ENCODE data around the gene TMED1.

Gene TMED1

DNA sequence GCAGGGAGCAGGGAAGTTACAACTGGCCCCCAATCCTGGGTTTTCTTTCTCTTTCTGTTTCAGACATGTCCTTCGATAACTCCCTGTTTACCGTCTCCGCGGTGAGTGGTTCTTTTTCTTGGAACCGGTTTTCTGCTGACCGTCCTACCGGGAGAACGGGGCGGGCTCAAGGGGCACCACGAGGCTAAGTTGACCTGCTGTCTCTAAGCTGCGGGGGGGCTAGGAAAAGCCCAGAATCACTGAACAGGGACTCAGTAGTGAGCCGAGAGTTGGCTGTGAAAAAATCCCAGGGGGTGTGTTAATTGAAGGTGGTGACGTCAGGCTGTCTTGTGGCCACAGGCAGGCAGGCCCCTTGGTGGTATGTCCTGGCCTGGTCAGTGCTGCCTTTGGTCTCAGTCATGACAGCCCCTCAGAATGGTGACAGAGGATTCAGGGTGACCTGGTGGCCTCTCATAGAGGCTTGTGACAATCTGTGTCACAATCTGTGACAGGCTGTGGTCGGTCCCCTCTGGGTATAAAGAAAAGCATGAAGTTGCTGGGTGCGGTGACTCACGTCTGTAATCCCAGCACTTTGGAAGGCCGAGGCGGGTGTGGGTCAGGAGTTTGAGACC lies 27.2 kb upstream of the TMED1 start:
- peak overlapping the region; percentile 36 for H2AFZ ChIP-seq (ENCODE audit: low read depth, low read length)
- H3K23ac ChIP-seq (ENCODE audit: low read length in 2 of 2): no peak overlapping the region
- H3K4me3 ChIP-seq (ENCODE audit: insufficient read depth in 1 of 2, low read depth in 1 of 2, low read length in 2 of 2): peak overlapping the region in 1 of 2 experiments; percentile 43

DNA sequence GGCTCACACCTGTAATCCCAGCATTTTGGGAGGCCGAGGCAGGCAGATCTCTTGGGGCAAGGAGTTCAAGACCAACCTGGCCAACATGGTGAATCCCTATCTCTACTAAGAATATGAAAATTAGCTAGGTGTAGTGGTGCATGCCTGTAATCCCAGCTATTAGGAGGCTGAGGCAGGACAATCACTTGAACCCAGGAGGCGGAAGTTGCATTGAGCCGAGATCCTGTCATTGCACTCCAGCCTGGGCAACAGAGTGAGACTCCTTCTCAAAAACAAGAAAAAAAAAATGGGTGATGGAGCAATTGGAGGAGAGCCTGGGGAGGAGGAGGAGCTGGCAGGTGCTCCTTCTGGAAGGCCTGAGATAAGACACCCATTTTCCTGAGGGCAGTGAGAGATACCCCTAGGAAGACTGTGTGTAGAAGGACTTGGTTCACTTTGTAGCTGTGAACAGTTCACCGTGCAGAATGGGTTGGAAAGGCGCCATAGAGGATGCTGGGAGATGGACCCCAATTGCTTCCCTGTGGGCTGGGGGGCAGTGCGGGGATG lies 26.6 kb upstream of the TMED1 start:
- Histone ChIP-seq H2BK12ac (ENCODE audit: low read length in 2 of 2) (no peak overlapping the region), H3K9ac (ENCODE audit: low read length) (peak overlapping the region; percentile 69), H3K4me1 (ENCODE audit: control insufficient read depth, insufficient read depth, low read depth, low read length) (peaks cover 9% of the 10 kb centered on the region), H2AK5ac (ENCODE audit: low read length, severe bottlenecking) (no peak overlapping the region), H3K4me2 (ENCODE audit: low read length, poor library complexity, severe bottlenecking) (peak overlapping the region; percentile 26), H3K18ac (ENCODE audit: low read depth in 1 of 2, low read length in 2 of 2) (no peak overlapping the region), H2BK120ac (ENCODE audit: low read depth, low read length) (no peak overlapping the region), H2BK15ac (ENCODE audit: low read depth, poor library complexity, severe bottlenecking) (no peak overlapping the region), H3K79me1 (replicated peaks; ENCODE audit: low read length, poor library complexity, severe bottlenecking) (no peaks in the 10 kb centered on the region), H3K27ac (ENCODE audit: low read length, poor library complexity, severe bottlenecking) (no peak overlapping the region), H3K9me3 (ENCODE audit: control insufficient read depth, low read length) (no peaks in the 10 kb centered on the region), H3K4me3 (ENCODE audit: insufficient read depth in 1 of 2, low read depth in 1 of 2, low read length in 2 of 2) (peak overlapping the region in 1 of 2 experiments; percentile 43), H3K14ac (ENCODE audit: low read length in 2 of 2) (no peak overlapping the region), H2AFZ (ENCODE audit: low read depth, low read length) (peak overlapping the region; percentile 36), H3K27me3 (ENCODE audit: control insufficient read depth in 1 of 2, insufficient read depth in 1 of 2, low read length in 2 of 2) (no peaks in the 10 kb centered on the region), H4K91ac (ENCODE audit: low read length) (no peak overlapping the region), H2BK5ac (ENCODE audit: low read depth, low read length, poor library complexity, severe bottlenecking) (no peak overlapping the region), H3K23ac (ENCODE audit: low read length in 2 of 2) (no peak overlapping the region), H4K8ac (ENCODE audit: low read length) (no peak overlapping the region), H3K36me3 (ENCODE audit: control insufficient read depth in 1 of 2, insufficient read depth in 2 of 2, low read depth in 1 of 2, low read length in 2 of 2) (no peaks in the 10 kb centered on the region), H3K4ac (ENCODE audit: low read depth in 1 of 2, low read length in 2 of 2) (no peak overlapping the region)
- no peak for DNase-seq
- 89% methylated on average over 6 of the region's 6 CpGs for WGBS

More for the DNA sequence above, 27.2 kb upstream of the TMED1 start:
- Histone ChIP-seq H3K27me3 (ENCODE audit: control insufficient read depth in 1 of 2, insufficient read depth in 1 of 2, low read length in 2 of 2) (no peaks in the 10 kb centered on the region), H3K79me1 (replicated peaks; ENCODE audit: low read length, poor library complexity, severe bottlenecking) (no peaks in the 10 kb centered on the region), H3K9ac (ENCODE audit: low read length) (peak overlapping the region; percentile 69), H2BK5ac (ENCODE audit: low read depth, low read length, poor library complexity, severe bottlenecking) (no peak overlapping the region), H3K18ac (ENCODE audit: low read depth in 1 of 2, low read length in 2 of 2) (no peak overlapping the region), H3K14ac (ENCODE audit: low read length in 2 of 2) (no peak overlapping the region), H2BK15ac (ENCODE audit: low read depth, poor library complexity, severe bottlenecking) (no peak overlapping the region), H3K9me3 (ENCODE audit: control insufficient read depth, low read length) (no peaks in the 10 kb centered on the region), H3K4me2 (ENCODE audit: low read length, poor library complexity, severe bottlenecking) (peak overlapping the region; percentile 26), H3K4me1 (ENCODE audit: control insufficient read depth, insufficient read depth, low read depth, low read length) (peaks cover 9% of the 10 kb centered on the region), H2BK120ac (ENCODE audit: low read depth, low read length) (no peak overlapping the region), H4K91ac (ENCODE audit: low read length) (no peak overlapping the region), H3K4ac (ENCODE audit: low read depth in 1 of 2, low read length in 2 of 2) (peak overlapping the region in 1 of 2 experiments; percentile 40), H3K36me3 (ENCODE audit: control insufficient read depth in 1 of 2, insufficient read depth in 2 of 2, low read depth in 1 of 2, low read length in 2 of 2) (no peaks in the 10 kb centered on the region), H2AK5ac (ENCODE audit: low read length, severe bottlenecking) (no peak overlapping the region), H2BK12ac (ENCODE audit: low read length in 2 of 2) (no peak overlapping the region), H4K8ac (ENCODE audit: low read length) (peak overlapping the region; percentile 67), H3K27ac (ENCODE audit: low read length, poor library complexity, severe bottlenecking) (no peak overlapping the region)
- peak; percentile 84 for DNase-seq
- 63% methylated on average over 18 of the region's 18 CpGs for WGBS

DNA sequence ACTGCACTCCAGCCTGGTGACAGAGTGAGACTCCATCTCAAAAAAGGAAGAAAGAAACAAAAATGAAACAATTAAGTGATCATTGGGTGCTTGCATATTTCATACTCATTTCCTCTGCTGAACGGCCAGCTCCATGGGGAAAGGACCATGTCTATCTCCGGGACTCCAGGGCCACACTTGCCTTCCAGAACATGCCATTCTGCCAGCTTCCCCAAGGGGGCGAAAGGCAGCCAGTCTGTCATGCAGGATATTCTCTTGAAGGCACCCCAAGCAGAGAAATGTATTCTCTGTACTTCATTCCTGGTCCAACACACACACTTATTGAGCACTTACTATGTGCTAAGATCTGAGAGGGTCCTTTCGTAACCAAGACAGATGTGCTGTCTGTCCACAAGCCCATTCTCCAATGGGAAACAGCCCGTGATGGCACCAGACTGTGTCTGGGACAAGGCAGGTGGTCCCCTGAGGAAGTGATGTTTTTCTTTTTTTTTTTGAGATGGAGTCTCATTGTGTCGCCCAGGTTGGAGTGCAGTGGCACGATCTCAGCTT lies 25.2 kb upstream of the TMED1 start:
- no peak overlapping the region for H2BK120ac ChIP-seq (ENCODE audit: low read depth, low read length)
- no peak overlapping the region for H3K23ac ChIP-seq (ENCODE audit: low read length in 2 of 2)
- H3K4ac ChIP-seq (ENCODE audit: low read depth in 1 of 2, low read length in 2 of 2): no peak overlapping the region
- H3K4me2 ChIP-seq (ENCODE audit: low read length, poor library complexity, severe bottlenecking): no peak overlapping the region
- no peak overlapping the region for H3K14ac ChIP-seq (ENCODE audit: low read length in 2 of 2)
- no peak overlapping the region for H4K8ac ChIP-seq (ENCODE audit: low read length)
- no peaks in the 10 kb centered on the region for H3K27me3 ChIP-seq (ENCODE audit: control insufficient read depth in 1 of 2, insufficient read depth in 1 of 2, low read length in 2 of 2)
- H2BK12ac ChIP-seq (ENCODE audit: low read length in 2 of 2): no peak overlapping the region
- no peak overlapping the region for H2BK5ac ChIP-seq (ENCODE audit: low read depth, low read length, poor library complexity, severe bottlenecking)
- no peak overlapping the region for H2AK5ac ChIP-seq (ENCODE audit: low read length, severe bottlenecking)
- no peak overlapping the region for H3K27ac ChIP-seq (ENCODE audit: low read length, poor library complexity, severe bottlenecking)
- H3K9me3 ChIP-seq (ENCODE audit: control insufficient read depth, low read length): no peaks in the 10 kb centered on the region
- H3K18ac ChIP-seq (ENCODE audit: low read depth in 1 of 2, low read length in 2 of 2): peak overlapping the region in 1 of 2 experiments; percentile 6
- H4K91ac ChIP-seq (ENCODE audit: low read length): peak overlapping the region; percentile 50
- H2BK15ac ChIP-seq (ENCODE audit: low read depth, poor library complexity, severe bottlenecking): no peak overlapping the region
- peaks cover 9% of the 10 kb centered on the region for H3K4me1 ChIP-seq (ENCODE audit: control insufficient read depth, insufficient read depth, low read depth, low read length)
- H3K9ac ChIP-seq (ENCODE audit: low read length): no peak overlapping the region
- H2AFZ ChIP-seq (ENCODE audit: low read depth, low read length): no peak overlapping the region
- no peak overlapping the region for H3K4me3 ChIP-seq (ENCODE audit: insufficient read depth in 1 of 2, low read depth in 1 of 2, low read length in 2 of 2)
- no peaks in the 10 kb centered on the region for H3K79me1 ChIP-seq (replicated peaks; ENCODE audit: low read length, poor library complexity, severe bottlenecking)
- WGBS: 59% methylated on average over 5 of the region's 7 CpGs
- peak; percentile 48 for DNase-seq
- H3K36me3 ChIP-seq (ENCODE audit: control insufficient read depth in 1 of 2, insufficient read depth in 2 of 2, low read depth in 1 of 2, low read length in 2 of 2): no peaks in the 10 kb centered on the region

DNA sequence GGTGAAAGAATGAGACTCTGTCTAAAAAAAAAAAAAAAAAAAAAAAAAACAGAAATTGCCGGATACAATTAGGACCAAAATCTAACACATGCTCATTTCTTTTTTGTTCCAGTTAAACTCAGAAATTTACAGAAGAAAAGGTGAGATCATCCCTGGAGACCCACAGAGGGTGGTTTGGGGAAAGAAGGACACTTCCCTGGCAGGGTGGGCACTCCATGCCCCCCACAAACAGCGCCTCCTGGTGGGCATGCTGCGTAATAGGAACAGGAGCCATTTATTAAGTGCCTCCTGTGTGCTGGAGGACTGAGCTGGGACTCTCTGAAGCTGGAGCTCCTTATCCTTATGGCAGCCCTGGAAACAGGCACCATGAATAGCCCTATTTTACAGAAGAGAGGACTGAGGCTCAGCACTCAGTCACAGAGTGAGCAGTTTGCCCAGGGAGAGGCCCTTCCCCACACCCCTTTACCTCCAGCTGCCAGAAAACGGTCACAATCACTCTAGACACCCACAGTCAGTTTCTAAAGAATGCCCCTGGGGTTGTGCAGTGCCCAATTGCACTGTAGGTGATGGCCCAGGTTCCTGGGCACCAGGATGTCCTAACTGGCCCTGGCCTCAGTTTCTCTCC lies 22.3 kb upstream of the TMED1 start:
- Histone ChIP-seq H2AFZ (ENCODE audit: low read depth, low read length) (peak overlapping the region; percentile 61), H2BK5ac (ENCODE audit: low read depth, low read length, poor library complexity, severe bottlenecking) (no peak overlapping the region), H3K36me3 (ENCODE audit: control insufficient read depth in 1 of 2, insufficient read depth in 2 of 2, low read depth in 1 of 2, low read length in 2 of 2) (no peaks in the 10 kb centered on the region), H3K27me3 (ENCODE audit: control insufficient read depth in 1 of 2, insufficient read depth in 1 of 2, low read length in 2 of 2) (no peaks in the 10 kb centered on the region), H3K4me3 (ENCODE audit: insufficient read depth in 1 of 2, low read depth in 1 of 2, low read length in 2 of 2) (no peak overlapping the region), H3K27ac (ENCODE audit: low read length, poor library complexity, severe bottlenecking) (no peak overlapping the region), H3K18ac (ENCODE audit: low read depth in 1 of 2, low read length in 2 of 2) (no peak overlapping the region), H2BK12ac (ENCODE audit: low read length in 2 of 2) (peak overlapping the region in 1 of 2 experiments; percentile 42), H4K91ac (ENCODE audit: low read length) (no peak overlapping the region), H4K8ac (ENCODE audit: low read length) (no peak overlapping the region), H2BK15ac (ENCODE audit: low read depth, poor library complexity, severe bottlenecking) (no peak overlapping the region), H3K23ac (ENCODE audit: low read length in 2 of 2) (no peak overlapping the region), H3K9ac (ENCODE audit: low read length) (peak overlapping the region; percentile 33), H3K79me1 (replicated peaks; ENCODE audit: low read length, poor library complexity, severe bottlenecking) (no peaks in the 10 kb centered on the region), H3K4me1 (ENCODE audit: control insufficient read depth, insufficient read depth, low read depth, low read length) (peaks cover 5% of the 10 kb centered on the region), H3K14ac (ENCODE audit: low read length in 2 of 2) (no peak overlapping the region), H2AK5ac (ENCODE audit: low read length, severe bottlenecking) (no peak overlapping the region), H3K4me2 (ENCODE audit: low read length, poor library complexity, severe bottlenecking) (no peak overlapping the region), H2BK120ac (ENCODE audit: low read depth, low read length) (no peak overlapping the region), H3K9me3 (ENCODE audit: control insufficient read depth, low read length) (no peaks in the 10 kb centered on the region), H3K4ac (ENCODE audit: low read depth in 1 of 2, low read length in 2 of 2) (no peak overlapping the region)
- DNase-seq: peak; percentile 39
- WGBS: 33% methylated on average over 3 of the region's 4 CpGs

Data from mesenchymal stem cell (in vitro differentiated cells and primary cell).